A549 (cell line): ENCODE measurements around the gene HEBP1. TPM values are rescaled to one million over a fixed set of nuclear protein-coding genes. Genes with fewer than 3 reads are reported as not detected.
"Not testable (repeated sequence)": the region's sequence is repeated elsewhere in the genome, so short reads cannot be mapped to it uniquely, and the experiment has no call there.

Source experiments
- ATAC-seq, 2 experiments: fragments of 200-7000 bp in 1 of 2; fragments of >200 bp in 1 of 2; cut with Nextera tagmentation in 1 of 2; cut with Tn5 transposase in 1 of 2; 3 replicates each; pipeline versions ENCODE4 v1.8.0 to v1.9.1; 2018 to 2020; ENCODE audit warnings: mild to moderate bottlenecking in 1 of 2, moderate library complexity in 1 of 2
- CTCF ChIA-PET: fragments of 300-600 bp; sonication (Branson Sonifier 250); formaldehyde crosslinking; extraction: SDS; loops from one replicate; lab custom pipeline; 2021; ENCODE audit warnings: antibody characterized with exemption, inconsistent platforms; lab: Yijun Ruan, JAX
- POLR2A ChIA-PET: fragments of 350-600 bp; formaldehyde crosslinking; extraction: SDS; loops from one replicate; lab custom pipeline; 2021; ENCODE audit warnings: antibody characterized with exemption, inconsistent platforms; lab: Yijun Ruan, JAX
- DNase-seq, 2 experiments: peaks; one replicate each; pipeline versions ENCODE4 v3.0.0 to v3.0.0-alpha.2; 2011 to 2016; ENCODE audit warnings: low read depth in 1 of 2, low spot score in 1 of 2
- FAIRE-seq: peaks from 2 replicates; lab custom pipeline; 2011; peaks lifted over from hg19 to GRCh38; lab: Jason Lieb, UNC
- H3K27ac ChIP-seq, 2 experiments: fragments of >200 bp; sonication (Bioruptor Twin); formaldehyde crosslinking; 3 replicates each; pipeline ENCODE4 v1.5.1; 2016 to 2017
- H3K4me1 ChIP-seq: fragments of >200 bp; sonication (Bioruptor Twin); formaldehyde crosslinking; 3 replicates; pipeline ENCODE4 v1.6.1; 2016
- H3K4me2 ChIP-seq: fragments of >200 bp; sonication (Bioruptor Twin); formaldehyde crosslinking; 3 replicates; pipeline ENCODE4 v1.6.1; 2016
- H3K4me3 ChIP-seq: fragments of >200 bp; sonication (Bioruptor Twin); formaldehyde crosslinking; 3 replicates; pipeline ENCODE4 v1.5.1; 2016
- H3K9me3 ChIP-seq: fragments of >200 bp; sonication (Bioruptor Twin); formaldehyde crosslinking; 3 replicates; pipeline ENCODE4 v1.6.1; 2016
- EHF ChIP-seq: fragments of 250-450 bp; sonication (Bioruptor Pico); IDR thresholded peaks from 2 replicates; pipeline ENCODE4 v1.5.0; 2020; ENCODE audit warnings: mild to moderate bottlenecking
- HOXB13 ChIP-seq: fragments of 250-450 bp; sonication (Bioruptor Pico); IDR thresholded peaks from 2 replicates; pipeline ENCODE4 v1.5.0; 2020; ENCODE audit warnings: low read depth, mild to moderate bottlenecking, moderate library complexity
- HOXB5 ChIP-seq: fragments of 250-450 bp; sonication (Bioruptor Pico); IDR thresholded peaks from 2 replicates; pipeline ENCODE4 v1.5.0; 2020; ENCODE audit warnings: mild to moderate bottlenecking, moderate library complexity
- JUN ChIP-seq, 2 experiments: fragments of >200 bp; sonication (Bioruptor Twin); formaldehyde crosslinking; IDR thresholded peaks; 2 replicates in 1 of 2; 3 replicates in 1 of 2; pipeline ENCODE4 v1.6.1; 2016 to 2017
- JUNB ChIP-seq: fragments of >200 bp; sonication (Bioruptor Twin); formaldehyde crosslinking; IDR thresholded peaks from 2 replicates; pipeline ENCODE4 v1.6.1; 2016
- KDM1A ChIP-seq: fragments of 200-600 bp; sonication (generic); IDR thresholded peaks from 2 replicates; pipeline ENCODE4 v1.6.1; 2016; ENCODE audit warnings: low read depth, mild to moderate bottlenecking
- NFE2L2 ChIP-seq: fragments of 150-350 bp; conservative IDR thresholded peaks from 2 replicates; pipeline ENCODE4 v1.6.1; 2014; ENCODE audit warnings: low read length
- NPAS2 ChIP-seq: fragments of 250-450 bp; sonication (Bioruptor Pico); IDR thresholded peaks from 2 replicates; pipeline ENCODE4 v1.8.0; 2022; ENCODE audit warnings: mild to moderate bottlenecking, moderate library complexity, borderline replicate concordance
- POLR2A ChIP-seq: IDR thresholded peaks from 2 replicates; pipeline ENCODE4 v1.6.1; 2012; ENCODE audit warnings: mild to moderate bottlenecking, low read length
- RAD21 ChIP-seq, 2 experiments: fragments of >200 bp in 1 of 2; sonication (Bioruptor Twin) in 1 of 2; formaldehyde crosslinking in 1 of 2; IDR thresholded peaks in 1 of 2; conservative IDR thresholded peaks in 1 of 2; 2 replicates in 1 of 2; 3 replicates in 1 of 2; pipeline ENCODE4 v1.6.1; 2012 to 2018; ENCODE audit warnings: inconsistent platforms in 1 of 2
- RCOR1 ChIP-seq: fragments of 150-350 bp; IDR thresholded peaks from 2 replicates; pipeline ENCODE4 v1.6.1; 2014; ENCODE audit warnings: antibody characterized with exemption, low read length, low read depth
- SREBF2 ChIP-seq: fragments of 450-650 bp; IDR thresholded peaks from 2 replicates; pipeline ENCODE4 v1.6.1; 2014; ENCODE audit warnings: mild to moderate bottlenecking, moderate library complexity
- TFCP2L1 ChIP-seq: fragments of 250-450 bp; sonication (Bioruptor Pico); IDR thresholded peaks from 2 replicates; pipeline ENCODE4 v1.5.0; 2021; ENCODE audit warnings: mild to moderate bottlenecking
- TP53 ChIP-seq: fragments of 250-450 bp; sonication (Bioruptor Pico); IDR thresholded peaks from 2 replicates; pipeline ENCODE4 v1.5.0; 2021; ENCODE audit warnings: mild to moderate bottlenecking, moderate library complexity
- ZC3H11A ChIP-seq: fragments of 450-650 bp; IDR thresholded peaks from 2 replicates; pipeline ENCODE4 v1.6.1; 2014; ENCODE audit warnings: antibody characterized with exemption, mild to moderate bottlenecking
- ZNF302 ChIP-seq: fragments of 250-450 bp; sonication (Bioruptor Pico); IDR thresholded peaks from 2 replicates; pipeline ENCODE4 v1.9.0; 2021; ENCODE audit warnings: inconsistent platforms, mild to moderate bottlenecking, moderate library complexity
- WGBS: methylation state at CpG from one replicate; pipeline ENCODE4 v1.1.6; 2017; ENCODE audit errors: missing lambda C conversion rate; 5-methylcytosine and 5-hydroxymethylcytosine counted together
- polyA plus RNA-seq, 4 experiments: library from polyadenylated mRNA; depleted of rRNA in 3 of 4; stranded (reverse); fragments of >200 nt; fragmentation: RNase III in 1 of 4; extraction: RNeasy Plus Mini Kit Qiagen cat#74134 plus additional on column Dnase treatment in 1 of 4; gene quantifications; 2 replicates in 3 of 4; 3 replicates in 1 of 4; pipeline ENCODE4 v1.2.3, GENCODE V29; 2011 to 2017
- TF ChIP-seq, protein P1 (sequence below): fragments of 250-450 bp; sonication (Bioruptor Pico); IDR thresholded peaks from 2 replicates; pipeline ENCODE4 v1.5.0; 2021; ENCODE audit warnings: mild to moderate bottlenecking, moderate library complexity, borderline replicate concordance
- TF ChIP-seq, protein P2 (sequence below): IDR thresholded peaks from 2 replicates; pipeline ENCODE4 v1.6.1; 2012
- TF ChIP-seq, protein P3 (sequence below): fragments of >200 bp; sonication (Bioruptor Twin); formaldehyde crosslinking; IDR thresholded peaks from 3 replicates; pipeline ENCODE4 v1.5.1; 2016
- TF ChIP-seq, protein P4 (sequence below): IDR thresholded peaks from 2 replicates; pipeline ENCODE4 v1.6.1; 2012
- TF ChIP-seq, protein P5 (sequence below): fragments of 200-600 bp; sonication (generic); IDR thresholded peaks from 2 replicates; pipeline ENCODE4 v1.6.1; 2016; ENCODE audit warnings: antibody characterized with exemption, mild to moderate bottlenecking, moderate library complexity

Gene HEBP1
- polyA plus RNA-seq, 2 of the 4 experiments (the other 2 are of a cell fraction): 24.8 to 48.9 TPM

DNA sequence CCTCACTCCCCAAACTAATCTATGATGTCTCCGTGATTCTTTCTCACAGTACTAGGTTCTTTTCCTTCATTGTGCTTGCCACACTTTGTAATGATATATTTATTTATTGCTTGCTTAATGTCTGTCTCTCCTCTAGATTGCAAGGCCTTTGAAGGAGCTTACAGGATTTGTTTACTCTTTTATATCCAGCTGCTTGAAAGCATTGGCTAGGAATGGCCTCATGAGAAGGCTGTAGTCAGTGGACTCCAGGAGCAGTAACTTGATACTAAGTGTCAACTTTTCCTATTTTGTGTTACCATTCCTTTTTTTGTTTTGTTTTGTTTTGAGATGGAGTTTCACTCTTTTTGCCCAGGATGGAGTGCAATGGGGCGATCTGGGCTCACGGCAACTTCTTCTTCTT lies 36.8 kb upstream of the HEBP1 start:
- ChIA-PET CTCF (interaction anchor here (0.7 to 5.9 kb wide), 4 partner anchors 13 to 175 kb away, joined by 3 to 22 read pairs (median 4); no protein-coding TSS in a partner anchor), POLR2A (no interaction called here)
- WGBS: 98% methylated on average over 3 of the region's 3 CpGs
- TF ChIP-seq KDM1A (no peak), TFCP2L1 (CRISPR knock-in tag) (no peak), HOXB13 (no peak), NPAS2 (no peak), ZC3H11A (no peak), SREBF2 (no peak), TP53 (CRISPR knock-in tag) (no peak), EHF (CRISPR knock-in tag) (no peak), ZNF302 (CRISPR knock-in tag) (no peak)
- TF ChIP-seq, protein P1, sequence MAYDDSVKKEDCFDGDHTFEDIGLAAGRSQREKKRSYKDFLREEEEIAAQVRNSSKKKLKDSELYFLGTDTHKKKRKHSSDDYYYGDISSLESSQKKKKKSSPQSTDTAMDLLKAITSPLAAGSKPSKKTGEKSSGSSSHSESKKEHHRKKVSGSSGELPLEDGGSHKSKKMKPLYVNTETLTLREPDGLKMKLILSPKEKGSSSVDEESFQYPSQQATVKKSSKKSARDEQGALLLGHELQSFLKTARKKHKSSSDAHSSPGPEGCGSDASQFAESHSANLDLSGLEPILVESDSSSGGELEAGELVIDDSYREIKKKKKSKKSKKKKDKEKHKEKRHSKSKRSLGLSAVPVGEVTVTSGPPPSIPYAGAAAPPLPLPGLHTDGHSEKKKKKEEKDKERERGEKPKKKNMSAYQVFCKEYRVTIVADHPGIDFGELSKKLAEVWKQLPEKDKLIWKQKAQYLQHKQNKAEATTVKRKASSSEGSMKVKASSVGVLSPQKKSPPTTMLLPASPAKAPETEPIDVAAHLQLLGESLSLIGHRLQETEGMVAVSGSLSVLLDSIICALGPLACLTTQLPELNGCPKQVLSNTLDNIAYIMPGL (CRISPR knock-in tag): no peak
- TF ChIP-seq, protein P2, sequence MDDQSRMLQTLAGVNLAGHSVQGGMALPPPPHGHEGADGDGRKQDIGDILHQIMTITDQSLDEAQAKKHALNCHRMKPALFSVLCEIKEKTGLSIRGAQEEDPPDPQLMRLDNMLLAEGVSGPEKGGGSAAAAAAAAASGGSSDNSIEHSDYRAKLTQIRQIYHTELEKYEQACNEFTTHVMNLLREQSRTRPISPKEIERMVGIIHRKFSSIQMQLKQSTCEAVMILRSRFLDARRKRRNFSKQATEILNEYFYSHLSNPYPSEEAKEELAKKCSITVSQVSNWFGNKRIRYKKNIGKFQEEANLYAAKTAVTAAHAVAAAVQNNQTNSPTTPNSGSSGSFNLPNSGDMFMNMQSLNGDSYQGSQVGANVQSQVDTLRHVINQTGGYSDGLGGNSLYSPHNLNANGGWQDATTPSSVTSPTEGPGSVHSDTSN: no peak
- TF ChIP-seq, protein P3, sequence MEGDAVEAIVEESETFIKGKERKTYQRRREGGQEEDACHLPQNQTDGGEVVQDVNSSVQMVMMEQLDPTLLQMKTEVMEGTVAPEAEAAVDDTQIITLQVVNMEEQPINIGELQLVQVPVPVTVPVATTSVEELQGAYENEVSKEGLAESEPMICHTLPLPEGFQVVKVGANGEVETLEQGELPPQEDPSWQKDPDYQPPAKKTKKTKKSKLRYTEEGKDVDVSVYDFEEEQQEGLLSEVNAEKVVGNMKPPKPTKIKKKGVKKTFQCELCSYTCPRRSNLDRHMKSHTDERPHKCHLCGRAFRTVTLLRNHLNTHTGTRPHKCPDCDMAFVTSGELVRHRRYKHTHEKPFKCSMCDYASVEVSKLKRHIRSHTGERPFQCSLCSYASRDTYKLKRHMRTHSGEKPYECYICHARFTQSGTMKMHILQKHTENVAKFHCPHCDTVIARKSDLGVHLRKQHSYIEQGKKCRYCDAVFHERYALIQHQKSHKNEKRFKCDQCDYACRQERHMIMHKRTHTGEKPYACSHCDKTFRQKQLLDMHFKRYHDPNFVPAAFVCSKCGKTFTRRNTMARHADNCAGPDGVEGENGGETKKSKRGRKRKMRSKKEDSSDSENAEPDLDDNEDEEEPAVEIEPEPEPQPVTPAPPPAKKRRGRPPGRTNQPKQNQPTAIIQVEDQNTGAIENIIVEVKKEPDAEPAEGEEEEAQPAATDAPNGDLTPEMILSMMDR: no peak
- TF ChIP-seq, protein P4, sequence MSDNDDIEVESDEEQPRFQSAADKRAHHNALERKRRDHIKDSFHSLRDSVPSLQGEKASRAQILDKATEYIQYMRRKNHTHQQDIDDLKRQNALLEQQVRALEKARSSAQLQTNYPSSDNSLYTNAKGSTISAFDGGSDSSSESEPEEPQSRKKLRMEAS: no peak
- no peak overlapping the region for H3K4me3 ChIP-seq
- no peaks in the 10 kb centered on the region for H3K4me1 ChIP-seq
- H3K27ac ChIP-seq: no peak overlapping the region
- no peaks in the 10 kb centered on the region for H3K9me3 ChIP-seq
- H3K4me2 ChIP-seq: no peak overlapping the region
- no peak for FAIRE-seq
- no peak for ATAC-seq
- DNase-seq: no peak

DNA sequence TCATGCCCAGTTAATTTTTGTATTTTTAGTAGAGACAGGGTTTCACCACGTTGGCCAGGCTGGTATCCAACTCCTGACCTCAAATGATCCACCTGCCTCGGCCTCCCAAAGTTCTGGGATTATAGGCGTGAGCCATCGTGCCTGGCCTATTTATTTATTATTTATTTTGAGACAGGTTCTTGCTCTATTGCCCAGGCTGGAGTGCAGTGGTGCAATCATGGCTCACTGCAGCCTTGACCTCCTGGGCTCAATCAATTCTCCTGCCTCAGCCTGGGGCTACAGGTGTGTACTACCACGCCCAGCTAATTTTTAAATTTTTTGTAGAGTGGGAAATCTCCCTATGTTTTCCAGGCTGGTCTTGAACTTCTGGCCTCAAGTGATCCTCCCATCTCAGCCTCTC lies 35.3 kb upstream of the HEBP1 start:
- H3K27ac ChIP-seq, H3K4me3 ChIP-seq, H3K9me3 ChIP-seq, FAIRE-seq, DNase-seq, H3K4me1 ChIP-seq, H3K4me2 ChIP-seq, ATAC-seq: not testable (repeated sequence)
- POLR2A ChIA-PET: interaction anchor here (0.6 kb wide), 1 partner anchor 23 kb away, joined by 3 read pairs; no protein-coding TSS in a partner anchor
- 69% methylated on average over 5 of the region's 5 CpGs for WGBS
- CTCF ChIA-PET: interaction anchor here (2.9 to 5.9 kb wide), 2 partner anchors 11 to 177 kb away, joined by 17 to 22 read pairs; no protein-coding TSS in a partner anchor

DNA sequence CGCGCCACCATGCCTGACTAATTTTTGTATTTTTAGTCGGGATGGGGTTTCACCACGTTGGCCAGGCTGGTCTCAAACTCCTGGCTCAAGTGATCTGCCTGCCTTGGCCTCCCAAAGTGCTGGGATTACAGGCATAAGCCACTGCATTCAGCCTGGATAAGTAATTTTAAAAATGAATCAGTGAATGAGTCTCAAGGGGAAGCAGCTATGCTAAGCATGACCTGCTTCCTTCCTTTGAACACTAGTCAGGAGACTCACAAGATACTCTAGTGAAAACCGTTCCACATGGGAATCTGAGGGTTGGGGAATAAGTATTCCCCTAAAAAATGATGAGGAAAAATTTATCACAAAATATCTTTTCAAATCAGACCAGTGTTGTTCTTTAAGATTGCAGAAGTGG lies 33.4 kb upstream of the HEBP1 start:
- FAIRE-seq (no peak), DNase-seq (no peak), ATAC-seq (no peak)
- Histone ChIP-seq H3K27ac (no peak overlapping the region), H3K4me1 (no peaks in the 10 kb centered on the region), H3K4me2 (no peak overlapping the region), H3K4me3 (no peak overlapping the region), H3K9me3 (no peaks in the 10 kb centered on the region)
- 63% methylated on average over 5 of the region's 5 CpGs for WGBS
- no peak for TF ChIP-seq HOXB5 (CRISPR knock-in tag)
- no peak for TF ChIP-seq POLR2A
- no peak for TF ChIP-seq JUN (IDR thresholded peaks at IDR 0.05)
- TF ChIP-seq, protein P5, sequence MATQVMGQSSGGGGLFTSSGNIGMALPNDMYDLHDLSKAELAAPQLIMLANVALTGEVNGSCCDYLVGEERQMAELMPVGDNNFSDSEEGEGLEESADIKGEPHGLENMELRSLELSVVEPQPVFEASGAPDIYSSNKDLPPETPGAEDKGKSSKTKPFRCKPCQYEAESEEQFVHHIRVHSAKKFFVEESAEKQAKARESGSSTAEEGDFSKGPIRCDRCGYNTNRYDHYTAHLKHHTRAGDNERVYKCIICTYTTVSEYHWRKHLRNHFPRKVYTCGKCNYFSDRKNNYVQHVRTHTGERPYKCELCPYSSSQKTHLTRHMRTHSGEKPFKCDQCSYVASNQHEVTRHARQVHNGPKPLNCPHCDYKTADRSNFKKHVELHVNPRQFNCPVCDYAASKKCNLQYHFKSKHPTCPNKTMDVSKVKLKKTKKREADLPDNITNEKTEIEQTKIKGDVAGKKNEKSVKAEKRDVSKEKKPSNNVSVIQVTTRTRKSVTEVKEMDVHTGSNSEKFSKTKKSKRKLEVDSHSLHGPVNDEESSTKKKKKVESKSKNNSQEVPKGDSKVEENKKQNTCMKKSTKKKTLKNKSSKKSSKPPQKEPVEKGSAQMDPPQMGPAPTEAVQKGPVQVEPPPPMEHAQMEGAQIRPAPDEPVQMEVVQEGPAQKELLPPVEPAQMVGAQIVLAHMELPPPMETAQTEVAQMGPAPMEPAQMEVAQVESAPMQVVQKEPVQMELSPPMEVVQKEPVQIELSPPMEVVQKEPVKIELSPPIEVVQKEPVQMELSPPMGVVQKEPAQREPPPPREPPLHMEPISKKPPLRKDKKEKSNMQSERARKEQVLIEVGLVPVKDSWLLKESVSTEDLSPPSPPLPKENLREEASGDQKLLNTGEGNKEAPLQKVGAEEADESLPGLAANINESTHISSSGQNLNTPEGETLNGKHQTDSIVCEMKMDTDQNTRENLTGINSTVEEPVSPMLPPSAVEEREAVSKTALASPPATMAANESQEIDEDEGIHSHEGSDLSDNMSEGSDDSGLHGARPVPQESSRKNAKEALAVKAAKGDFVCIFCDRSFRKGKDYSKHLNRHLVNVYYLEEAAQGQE: no peak
- no peak for TF ChIP-seq RCOR1
- no peak for TF ChIP-seq EHF (CRISPR knock-in tag)
- no peak for TF ChIP-seq NFE2L2
- no peak for TF ChIP-seq RAD21 (conservative IDR thresholded peaks at IDR 0.05 in 1 of 2, IDR thresholded peaks at IDR 0.05 in 1 of 2)
- TF ChIP-seq JUNB: no peak
- ChIA-PET CTCF (interaction anchor here (1.1 to 5.9 kb wide), 3 partner anchors 9 to 178 kb away, joined by 3 to 22 read pairs (median 17); no protein-coding TSS in a partner anchor), POLR2A (no interaction called here)
